Keratinocyte (primary cell): ENCODE data around the gene PTCD2. TPM values are rescaled to one million over a fixed set of nuclear protein-coding genes. Genes with fewer than 3 reads are reported as not detected.

Experiments used
- DNase-seq: peaks from one replicate; pipeline ENCODE4 v3.0.0-alpha.2; 2011; ENCODE audit warnings: low read depth, missing footprints, low spot score
- FAIRE-seq: peaks from 2 replicates; lab custom pipeline; 2011; peaks lifted over from hg19 to GRCh38; lab: Jason Lieb, UNC
- H2AFZ ChIP-seq: 2 replicates; pipeline ENCODE4 v1.6.0; 2012; ENCODE audit warnings: low read length, control low read depth, inconsistent platforms; ENCODE audit not compliant: control insufficient read depth
- H3K27ac ChIP-seq: 2 replicates; pipeline ENCODE4 v1.5.1; 2011; ENCODE audit warnings: low read length; ENCODE audit not compliant: control insufficient read depth, insufficient read depth
- H3K27me3 ChIP-seq: 3 replicates; pipeline ENCODE4 v1.6.0; 2011; ENCODE audit warnings: low read length; ENCODE audit not compliant: control insufficient read depth, insufficient read depth; ENCODE audit errors: extremely low read depth
- H3K36me3 ChIP-seq, 2 experiments: 2 replicates in 1 of 2; 3 replicates in 1 of 2; pipeline ENCODE4 v1.5.1; 2011; ENCODE audit warnings: low read length in 2 of 2, mild to moderate bottlenecking in 1 of 2; ENCODE audit not compliant: control insufficient read depth in 2 of 2, insufficient read depth in 2 of 2; ENCODE audit errors: extremely low read depth in 1 of 2
- H3K4me1 ChIP-seq: 3 replicates; pipeline ENCODE4 v1.5.1; 2011; ENCODE audit warnings: low read length; ENCODE audit not compliant: control insufficient read depth, insufficient read depth; ENCODE audit errors: extremely low read depth
- H3K4me2 ChIP-seq: 3 replicates; pipeline ENCODE4 v1.6.0; 2011; ENCODE audit warnings: low read depth, low read length; ENCODE audit not compliant: control insufficient read depth, insufficient read depth; ENCODE audit errors: extremely low read depth
- H3K4me3 ChIP-seq, 3 experiments: fragments of 200-600 bp in 1 of 3; sonication (generic) in 1 of 3; 2 replicates in 2 of 3; 3 replicates in 1 of 3; pipeline ENCODE4 v1.5.1; 2011 to 2016; ENCODE audit warnings: low read length in 3 of 3, mild to moderate bottlenecking in 3 of 3, control low read depth in 2 of 3, inconsistent platforms in 1 of 3, low read depth in 1 of 3, mixed read lengths in 1 of 3, mixed run types in 1 of 3, moderate library complexity in 1 of 3; ENCODE audit not compliant: control insufficient read depth in 2 of 3, insufficient read depth in 2 of 3; ENCODE audit errors: extremely low read depth in 1 of 3
- H3K79me2 ChIP-seq: 2 replicates; pipeline ENCODE4 v1.6.0; 2012; ENCODE audit warnings: low read length; ENCODE audit not compliant: control insufficient read depth, insufficient read depth
- H3K9ac ChIP-seq: 3 replicates; pipeline ENCODE4 v1.6.0; 2011; ENCODE audit warnings: low read length; ENCODE audit not compliant: control insufficient read depth, insufficient read depth; ENCODE audit errors: extremely low read depth
- H3K9me1 ChIP-seq: 3 replicates; pipeline ENCODE4 v1.6.0; 2011; ENCODE audit warnings: low read length; ENCODE audit not compliant: control insufficient read depth, insufficient read depth; ENCODE audit errors: extremely low read depth
- H3K9me3 ChIP-seq: 2 replicates; pipeline ENCODE4 v1.5.1; 2012; ENCODE audit warnings: low read depth, low read length; ENCODE audit not compliant: control insufficient read depth
- H4K20me1 ChIP-seq: 3 replicates; pipeline ENCODE4 v1.6.0; 2011; ENCODE audit warnings: low read length; ENCODE audit not compliant: control insufficient read depth, insufficient read depth; ENCODE audit errors: extremely low read depth
- CTCF ChIP-seq, 3 experiments: IDR thresholded peaks in 1 of 3; conservative IDR thresholded peaks in 1 of 3; optimal IDR thresholded peaks in 1 of 3; 2 replicates in 2 of 3; 3 replicates in 1 of 3; pipeline versions ENCODE3 to v1.5.1; 2011; ENCODE audit warnings: low read length in 3 of 3, mild to moderate bottlenecking in 3 of 3, moderate library complexity in 2 of 3, control low read depth in 1 of 3, inconsistent platforms in 1 of 3; ENCODE audit not compliant: insufficient read depth in 2 of 3; ENCODE audit errors: extremely low read depth in 1 of 3
- EZH2 ChIP-seq: IDR thresholded peaks from one replicate; pipeline ENCODE4 v1.6.1; 2012; ENCODE audit warnings: inconsistent platforms, mild to moderate bottlenecking, low read length, moderate library complexity
- dilution Hi-C: fragments of 300-500 bp; cut with MboI; formaldehyde crosslinking; loops from one replicate; pipeline ENCODE4 v1.7.0; 2020; ENCODE audit warnings: low sequenced_read_pairs; ENCODE audit not compliant: extremely low pct_ligation_motif_present
- polyA plus RNA-seq, 5 experiments: library from polyadenylated mRNA; depleted of rRNA in 3 of 5; stranded (reverse) in 3 of 5; stranded (forward) in 1 of 5; unstranded in 1 of 5; fragments of >200 nt; gene quantifications; 1 replicate in 1 of 5; 2 replicates in 3 of 5; 3 replicates in 1 of 5; pipeline versions ENCODE4 v1.2.1 to v1.2.3, GENCODE V29; 2011 to 2012; ENCODE audit warnings: missing spikeins in 2 of 5, low read depth in 1 of 5, low replicate concordance in 1 of 5

Gene PTCD2
- polyA plus RNA-seq, 1 donor (not counting 4 experiments of a cell fraction or from before 2014, with no cell fraction given), result 13.1 TPM

- Histone ChIP-seq H3K9me3 (no peaks in the 10 kb centered on the region), H4K20me1 (no peaks in the 10 kb centered on the region), H3K27ac (no peak overlapping the region), H3K9me1 (no peaks in the 10 kb centered on the region), H3K9ac (no peak overlapping the region), H2AFZ (no peak overlapping the region), H3K36me3 (peaks cover 4 to 9% of the 10 kb centered on the region in 2 experiments), H3K27me3 (no peaks in the 10 kb centered on the region), H3K4me1 (peaks cover 7% of the 10 kb centered on the region), H3K4me2 (no peak overlapping the region), H3K4me3 (no peak overlapping the region), H3K79me2 (no peaks in the 10 kb centered on the region)
- no peak for TF ChIP-seq EZH2
- no peak for TF ChIP-seq CTCF (optimal IDR thresholded peaks at IDR 0.05 in 1 of 3, IDR thresholded peaks at IDR 0.05 in 1 of 3, conservative IDR thresholded peaks at IDR 0.05 in 1 of 3; ENCODE audit: extremely low read depth in 1 of 3, insufficient read depth in 2 of 3, low read length in 3 of 3)
- dilution Hi-C loops, result no loop called here
- no peak for FAIRE-seq
- no peak for DNase-seq
Observed at GRCh38 chr5:72284559-72285423, 35.4 kb upstream of the PTCD2 start.

DNA sequence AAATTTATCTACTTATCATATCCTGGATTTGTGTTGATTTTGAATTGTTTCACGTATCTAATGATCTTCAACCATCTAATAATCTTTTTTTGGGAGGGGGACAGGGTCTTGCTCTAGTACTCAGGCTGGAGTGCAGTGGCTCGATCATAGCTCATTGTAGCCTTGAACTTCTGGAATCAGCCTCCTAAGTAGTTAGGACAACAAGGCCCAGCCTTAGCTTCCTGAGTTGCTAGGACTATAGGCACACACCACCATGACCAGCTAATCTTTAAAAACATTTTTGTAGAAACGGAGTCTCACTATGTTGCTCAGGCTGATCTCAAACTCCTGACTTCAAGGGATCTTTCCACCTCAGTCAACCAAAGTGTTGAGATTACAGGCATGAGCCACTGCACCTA is 34.8 kb upstream of the PTCD2 start:
- Histone ChIP-seq H3K4me1 (peaks cover 7% of the 10 kb centered on the region), H4K20me1 (no peaks in the 10 kb centered on the region), H3K9me1 (no peaks in the 10 kb centered on the region), H3K4me3 (no peak overlapping the region), H3K9ac (no peak overlapping the region), H2AFZ (no peak overlapping the region), H3K27ac (no peak overlapping the region), H3K27me3 (no peaks in the 10 kb centered on the region), H3K4me2 (no peak overlapping the region), H3K36me3 (peaks cover 4 to 9% of the 10 kb centered on the region in 2 experiments), H3K79me2 (no peaks in the 10 kb centered on the region), H3K9me3 (no peaks in the 10 kb centered on the region)
- DNase-seq, result no peak
- TF ChIP-seq EZH2 (no peak), CTCF (optimal IDR thresholded peaks at IDR 0.05 in 1 of 3, IDR thresholded peaks at IDR 0.05 in 1 of 3, conservative IDR thresholded peaks at IDR 0.05 in 1 of 3; ENCODE audit: extremely low read depth in 1 of 3, insufficient read depth in 2 of 3, low read length in 3 of 3) (no peak)
- no peak for FAIRE-seq
- dilution Hi-C loops, result no loop called here
